NCI-H187 (cell line): ENCODE data around the gene MYO5B.

Source experiments
- DNase-seq, 2 experiments: peaks; one replicate each; lab custom pipeline; 2025; lab: John Stamatoyannopoulos, UW

The MYO5B gene

DNA sequence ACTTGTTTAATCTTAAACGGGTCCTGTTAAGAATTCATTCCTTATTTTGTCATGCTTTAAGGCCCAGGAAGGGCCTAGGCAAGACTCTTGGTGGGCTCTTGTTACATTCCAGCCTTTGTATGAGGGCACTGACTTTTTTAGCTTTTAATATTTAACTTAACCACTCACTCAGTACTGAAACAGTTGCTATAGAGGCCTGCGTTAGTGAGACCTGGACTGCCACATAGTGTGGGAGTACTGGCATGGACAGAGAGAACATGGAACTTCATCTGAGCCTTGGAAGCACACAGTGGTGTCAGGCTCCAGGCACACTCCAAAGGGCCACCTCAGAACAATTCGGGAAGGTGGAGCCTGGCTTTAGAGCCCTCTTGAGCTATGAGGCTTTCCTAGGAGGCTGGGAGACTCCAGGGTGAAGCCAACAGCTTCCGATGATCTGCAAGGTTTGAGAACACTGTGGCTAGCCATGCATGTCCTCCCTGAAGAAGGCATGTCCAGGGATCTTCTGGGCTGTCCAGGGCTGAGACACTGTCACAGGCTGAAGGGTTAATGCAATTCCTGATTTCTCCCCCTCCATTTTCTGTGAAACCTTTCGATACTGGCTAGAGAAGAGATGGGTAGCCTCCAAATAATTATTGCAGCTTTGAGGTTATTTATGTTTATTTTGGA, 226.2 kb downstream of the MYO5B start:
- no peak for DNase-seq

GRCh38 chr18:49967636-49968313, 227.2 kb downstream of the MYO5B start:
- DNase-seq = no peak

DNA sequence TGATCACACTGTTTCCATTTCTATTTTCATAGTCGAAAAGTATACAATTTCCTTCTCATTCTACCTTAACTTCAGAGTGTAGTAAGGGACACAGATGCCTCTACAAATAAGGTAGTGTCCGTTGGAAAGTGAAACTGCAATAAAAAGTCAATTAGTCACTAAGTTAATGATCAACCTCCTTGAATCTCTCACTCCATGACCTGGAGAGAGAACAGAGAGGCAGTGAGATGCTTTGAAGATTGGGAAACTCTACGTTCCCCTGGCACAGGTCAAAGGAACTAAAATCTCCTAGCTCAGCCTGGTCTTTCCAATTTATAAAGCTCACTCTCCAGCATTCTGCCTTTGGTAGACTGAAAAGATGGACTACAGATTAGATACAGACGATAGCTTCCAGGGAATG, 227.8 kb downstream of the MYO5B start:
- DNase-seq = no peak

DNA sequence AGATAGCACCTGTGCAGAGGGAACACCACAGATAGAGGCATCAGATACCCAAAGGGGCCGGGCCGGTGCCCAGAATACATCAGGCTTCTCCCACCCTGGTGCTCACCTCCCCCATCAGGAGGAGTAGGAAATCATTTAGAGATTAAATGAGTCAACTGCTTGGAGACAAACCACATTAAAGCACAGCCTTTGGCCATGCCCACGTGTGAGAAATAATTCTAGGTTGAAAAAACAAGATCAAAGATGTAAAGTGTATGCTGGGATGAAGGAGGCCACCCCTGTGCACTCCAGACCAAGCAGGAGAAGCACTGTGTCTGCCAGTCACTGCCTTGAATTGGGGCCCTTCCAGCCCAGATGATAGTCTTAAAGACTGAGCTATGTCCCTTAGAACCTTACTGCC, 228.9 kb downstream of the MYO5B start:
- DNase-seq = no peak

GRCh38 chr18:49963217-49963616, 231.7 kb downstream of the MYO5B start:
- DNase-seq = no peak

- no peak for DNase-seq
Observed at GRCh38 chr18:49961271-49961670, 233.7 kb downstream of the MYO5B start.

DNA sequence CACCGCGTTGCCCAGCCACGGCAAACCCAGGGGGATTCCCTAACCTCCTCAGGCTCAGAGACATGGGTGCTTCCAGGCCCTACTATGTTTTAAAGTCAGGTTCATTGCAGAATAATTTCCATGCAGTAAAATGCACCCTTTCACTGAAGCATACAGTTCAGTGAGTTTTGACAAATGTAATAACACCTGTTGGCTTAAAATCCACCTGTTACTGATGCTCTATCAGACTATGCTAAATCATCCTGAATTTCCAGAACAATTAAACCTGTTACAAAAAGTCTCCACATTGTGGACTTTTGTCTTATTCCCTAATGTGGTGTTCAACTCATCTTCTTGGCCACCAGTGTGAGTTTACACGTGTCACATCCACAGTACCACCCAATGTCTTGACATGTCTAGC, 234.6 kb downstream of the MYO5B start:
- DNase-seq = no peak

DNA sequence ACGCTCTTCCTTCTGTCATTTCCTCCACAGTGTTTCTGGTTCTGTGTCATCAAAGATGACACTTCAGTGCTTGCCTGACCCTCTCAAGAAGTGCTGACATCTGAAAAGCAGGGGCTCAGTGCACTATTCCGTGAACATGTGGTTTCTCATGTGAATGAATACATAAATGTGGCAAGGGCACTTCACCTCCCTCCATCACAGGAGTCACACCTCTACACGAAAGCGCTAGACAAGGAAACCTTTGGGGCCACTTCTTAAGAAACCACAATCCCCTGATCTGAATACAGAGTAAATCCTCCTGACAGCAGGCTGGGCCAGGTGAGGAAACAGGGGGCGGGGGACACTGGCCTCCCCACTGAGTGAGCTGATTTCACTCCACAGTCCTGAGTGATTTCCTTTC, 235.8 kb downstream of the MYO5B start:
- DNase-seq = no peak

- DNase-seq = no peak
Observed at GRCh38 chr18:49955263-49955662, 239.7 kb downstream of the MYO5B start.

DNA sequence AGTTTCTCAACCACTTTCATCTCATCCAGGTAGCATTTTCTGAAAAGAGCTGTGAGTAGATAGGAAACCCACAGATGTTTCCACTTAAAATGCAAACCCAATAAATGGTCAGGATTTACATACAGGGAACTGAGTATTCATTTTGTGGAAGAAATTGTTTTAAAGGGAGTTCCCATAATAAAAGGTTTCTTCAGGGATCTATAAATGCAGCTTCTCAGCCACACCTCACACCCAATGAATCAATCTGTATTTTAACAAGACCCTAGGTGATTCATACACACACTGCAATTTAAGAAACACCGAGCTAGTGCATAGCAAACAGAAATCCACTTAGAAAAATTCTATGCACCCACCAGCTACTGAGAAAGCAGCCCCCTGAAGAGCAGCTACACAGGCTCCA, 241.6 kb downstream of the MYO5B start:
- DNase-seq = no peak

- DNase-seq = no peak
Observed at GRCh38 chr18:49949951-49950395, 245.0 kb downstream of the MYO5B start.

DNA sequence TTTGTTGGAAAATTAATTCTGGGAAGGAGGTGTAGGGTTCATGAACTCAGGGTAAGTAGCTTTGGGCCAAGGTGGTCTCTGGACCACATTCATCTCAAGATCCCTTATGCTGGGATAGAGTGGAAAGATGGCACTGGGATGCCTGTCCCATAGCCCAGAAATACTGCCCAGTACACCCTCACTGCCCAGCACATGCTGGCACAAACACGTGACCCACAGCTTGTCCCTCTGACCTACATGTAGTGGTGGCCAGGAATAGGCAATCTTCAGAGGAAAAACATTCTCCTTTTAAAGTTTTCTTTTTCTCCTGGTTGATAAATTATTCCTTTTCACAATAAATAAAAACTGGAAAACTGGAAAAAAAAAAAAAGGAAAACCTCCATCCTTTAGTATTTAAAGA, 246.0 kb downstream of the MYO5B start:
- DNase-seq = no peak

DNA sequence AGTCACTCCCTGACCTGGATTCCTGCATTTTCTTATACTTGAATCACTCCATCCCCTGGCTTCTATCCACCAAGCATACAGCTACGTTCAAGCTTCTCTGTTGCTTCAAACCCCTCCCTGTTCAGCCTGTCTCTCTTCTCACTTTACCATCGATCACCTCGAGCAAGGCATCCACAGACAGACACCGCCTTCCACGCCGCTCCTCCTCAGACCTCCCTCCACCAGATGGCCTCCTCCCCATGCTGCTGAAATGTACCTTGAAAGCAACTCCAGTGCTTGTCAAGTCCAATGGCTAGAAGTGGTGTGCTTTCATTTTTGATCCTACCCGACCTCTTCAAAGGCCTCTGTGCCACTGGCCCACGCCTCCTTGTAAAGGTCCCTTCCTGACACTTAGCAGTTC, 250.3 kb downstream of the MYO5B start:
- DNase-seq = no peak

- DNase-seq = no peak
Observed at GRCh38 chr18:49936821-49937220, 258.1 kb downstream of the MYO5B start.

DNA sequence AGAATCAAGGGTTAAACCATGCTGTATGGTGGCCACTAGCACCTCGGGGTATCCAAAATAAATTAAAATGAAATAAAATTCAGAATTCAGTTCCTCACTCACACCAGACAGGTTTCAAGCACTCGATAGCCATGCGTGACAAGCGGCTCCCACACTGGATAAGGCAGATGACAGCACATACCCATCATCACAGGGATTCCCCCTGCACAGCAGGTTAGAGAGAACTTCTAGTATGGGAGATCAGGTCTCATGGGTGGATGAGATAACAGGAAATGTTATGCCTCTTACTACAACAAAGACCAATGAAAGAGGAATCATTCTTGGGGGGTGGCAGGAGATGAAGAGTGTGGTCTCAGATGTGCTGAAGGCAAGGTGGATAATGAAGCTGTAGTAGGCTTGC, 259.7 kb downstream of the MYO5B start:
- DNase-seq = no peak

GRCh38 chr18:49934457-49934856, 260.5 kb downstream of the MYO5B start:
- no peak for DNase-seq

DNA sequence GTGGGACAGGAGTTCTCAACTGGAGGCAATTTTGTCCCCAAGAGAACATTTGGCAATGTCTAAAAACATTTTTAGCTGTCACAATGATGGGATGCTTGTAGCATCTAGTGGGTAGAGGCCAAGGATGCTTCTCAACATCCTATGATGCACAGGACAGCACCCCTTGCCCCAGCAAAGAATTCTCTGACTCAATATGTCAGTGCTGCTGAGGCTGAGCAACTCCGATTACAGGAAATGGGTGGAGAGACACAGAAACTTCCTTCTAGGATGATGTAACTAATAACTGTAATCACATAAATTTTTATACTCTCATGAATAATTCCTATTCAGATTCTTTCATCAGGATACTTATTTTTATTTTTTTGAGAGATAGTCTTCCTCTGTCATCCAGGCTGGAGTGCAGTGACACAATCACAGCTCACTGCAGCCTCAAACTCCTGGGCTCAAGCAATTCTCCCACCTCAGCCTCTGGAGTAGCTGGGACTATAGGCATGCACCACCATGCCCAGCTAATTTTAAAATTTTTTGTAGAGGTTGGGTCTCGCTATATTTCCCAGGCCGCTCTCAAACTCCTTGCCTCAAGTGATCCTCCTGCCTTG, 261.3 kb downstream of the MYO5B start:
- no peak for DNase-seq

DNA sequence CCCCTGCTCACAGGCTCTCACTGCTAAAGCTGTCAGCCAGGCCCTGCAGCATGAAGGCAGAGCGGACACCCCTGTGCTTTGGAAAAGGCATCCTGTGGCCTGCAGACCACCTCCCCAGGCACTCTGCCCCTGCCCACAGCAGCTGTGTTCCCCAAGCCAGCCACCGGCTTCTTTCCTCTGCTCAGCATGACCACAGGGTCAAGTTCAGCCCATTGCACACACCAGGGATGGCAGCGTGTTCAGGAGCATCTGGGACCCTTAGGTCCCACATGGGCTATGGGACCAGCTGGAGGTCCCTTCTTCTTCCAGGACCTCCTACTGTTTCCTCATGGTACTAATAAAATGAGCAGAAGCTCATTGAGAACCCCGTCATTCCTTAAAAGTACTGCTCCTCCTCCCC, 263.2 kb downstream of the MYO5B start:
- no peak for DNase-seq

DNA sequence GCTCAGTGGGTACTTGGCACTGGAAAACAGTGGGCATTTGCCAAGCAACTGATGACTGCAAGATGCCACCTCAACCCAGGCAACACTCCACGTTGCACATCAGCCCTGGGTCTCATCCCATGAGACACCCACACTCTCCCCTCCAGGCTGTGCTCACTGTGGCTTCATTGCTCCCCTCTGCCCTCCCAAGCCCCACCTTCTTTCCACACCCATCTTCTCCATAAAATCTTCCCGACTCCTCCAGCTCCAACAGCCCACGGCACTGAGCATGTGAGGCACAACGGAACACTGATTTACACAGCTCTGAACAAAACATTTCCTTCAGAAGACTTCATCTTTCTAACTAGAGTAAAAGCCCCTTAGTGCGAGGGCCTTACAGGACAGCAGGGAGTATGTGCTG, 263.8 kb downstream of the MYO5B start:
- DNase-seq = no peak

DNA sequence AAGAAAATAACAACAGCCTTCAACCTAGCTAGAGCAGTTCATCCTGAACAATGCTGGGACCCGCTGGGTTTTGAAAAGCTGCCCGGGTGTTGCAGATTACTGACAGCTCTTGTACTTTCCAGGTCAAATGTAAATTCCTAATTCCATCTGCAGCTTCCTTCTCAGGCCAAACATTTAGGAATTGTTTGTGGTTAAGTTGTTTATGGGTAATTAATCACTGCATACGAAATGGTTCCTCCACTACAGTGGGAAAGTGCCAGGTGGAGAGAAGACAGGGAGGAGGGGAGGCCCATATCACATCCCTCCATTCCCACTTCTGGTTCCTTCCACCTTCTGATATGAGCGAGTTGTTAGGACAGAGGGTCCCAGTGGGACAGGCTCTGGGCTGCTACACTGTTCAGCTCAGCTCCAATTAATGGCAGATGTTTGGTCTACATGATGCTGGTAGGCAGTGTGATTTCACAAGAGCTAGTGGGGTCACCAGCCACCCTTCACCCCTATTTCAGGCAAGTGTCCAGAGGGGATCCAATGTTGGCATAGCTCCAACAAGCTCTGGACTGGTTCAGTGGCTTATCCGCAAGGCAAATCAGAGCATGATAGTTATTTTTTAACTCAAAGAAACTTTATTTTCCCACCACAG, 268.7 kb downstream of the MYO5B start:
- no peak for DNase-seq

DNA sequence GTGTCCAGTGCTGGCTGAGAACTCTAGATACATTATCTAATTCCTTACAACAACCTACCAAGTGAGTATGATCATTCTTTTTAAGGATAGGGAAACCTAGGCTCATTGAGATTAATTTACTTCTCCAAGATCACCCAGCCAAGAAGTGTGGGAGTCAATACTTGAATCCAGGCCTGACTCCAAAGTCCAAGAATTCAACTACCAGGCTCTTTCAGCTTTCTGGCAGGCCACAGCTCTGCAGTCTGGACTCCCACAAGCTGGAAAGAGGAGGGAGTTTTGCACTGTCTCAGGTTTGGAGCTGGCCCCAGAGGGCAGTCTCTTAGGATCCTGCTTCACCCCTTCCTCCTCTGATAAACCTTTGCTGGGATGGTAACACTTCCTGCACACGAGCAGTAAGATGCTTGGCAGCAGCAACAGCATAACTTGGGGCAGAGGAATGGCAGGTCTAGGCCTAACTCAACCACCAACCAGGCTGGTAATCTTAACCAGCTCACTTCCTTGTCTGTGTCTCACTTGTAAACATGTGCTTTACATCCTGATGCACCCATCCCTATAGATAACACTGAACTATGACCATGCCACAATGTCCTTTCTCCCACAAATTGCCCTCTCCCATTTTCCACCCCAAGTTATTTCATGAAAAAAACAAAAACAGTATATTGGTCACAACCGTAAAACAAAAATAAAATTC, 270.5 kb downstream of the MYO5B start:
- DNase-seq = no peak

DNA sequence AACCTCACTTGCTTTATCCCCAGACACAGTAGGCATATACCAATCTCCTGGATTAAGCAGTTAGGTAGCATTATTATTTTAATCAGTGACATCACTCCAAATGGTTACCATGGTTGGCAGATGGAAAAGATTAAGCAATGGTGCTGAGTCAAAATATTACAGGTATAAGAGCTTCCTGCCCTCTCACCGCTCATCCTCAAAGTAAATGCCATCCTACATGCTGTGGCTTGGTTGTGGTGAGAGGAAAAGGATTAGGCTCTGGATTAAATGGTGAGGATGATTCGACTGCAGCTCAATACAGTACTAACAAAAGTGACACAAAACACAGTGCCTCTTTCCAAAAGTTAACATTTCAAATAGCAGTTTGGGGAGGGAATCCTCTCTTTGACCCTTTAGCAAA, 272.7 kb downstream of the MYO5B start:
- DNase-seq = no peak
